Fibroblast of skin of abdomen (primary cell): Measurements from ENCODE around the gene SLAMF1.
"Not testable (repeated sequence)": the region's sequence is repeated elsewhere in the genome, so short reads cannot be mapped to it uniquely, and the experiment has no call there.

Experiments
- DNase-seq: peaks from one replicate; pipeline ENCODE4 v3.0.0-alpha.2; 2013

Gene SLAMF1

DNA sequence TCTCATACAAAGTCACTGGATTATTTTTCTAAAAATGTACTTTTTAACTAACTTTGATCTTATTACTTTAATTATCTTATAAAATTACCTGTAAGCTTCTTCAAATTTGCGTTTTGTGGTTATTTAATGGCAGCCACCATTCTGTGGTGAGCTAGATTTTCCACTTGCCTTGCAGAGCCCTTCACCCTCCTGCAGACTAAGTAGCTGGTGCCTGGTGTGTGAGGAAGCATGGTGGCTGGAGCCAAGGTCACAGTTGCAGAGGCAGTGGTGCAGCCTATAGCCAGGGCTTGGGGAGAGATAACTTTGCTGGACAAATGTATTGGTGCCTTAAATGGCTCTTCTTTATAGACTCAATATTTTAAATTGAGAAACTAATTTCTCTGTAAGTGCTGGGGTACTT is 56.4 kb downstream of the SLAMF1 start:
- DNase-seq, result no peak

DNA sequence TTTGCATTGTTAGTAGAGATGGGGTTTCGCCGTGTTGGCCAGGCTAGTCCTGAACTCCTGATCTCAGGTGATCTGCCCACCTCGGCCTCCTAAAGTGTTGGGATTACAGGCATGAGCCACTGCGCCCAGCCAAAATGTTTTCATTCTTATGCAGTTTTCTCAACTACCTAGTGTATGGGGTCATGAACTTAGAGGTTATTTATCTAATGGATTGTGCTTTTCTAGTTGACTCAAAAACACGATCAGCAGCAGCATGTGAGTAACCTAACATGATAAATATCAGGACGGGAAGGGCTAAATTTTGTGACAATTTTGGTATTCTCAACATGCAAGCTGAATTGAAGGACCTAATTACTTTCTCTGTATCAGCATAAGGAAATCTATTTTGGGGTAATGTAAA is 58.4 kb downstream of the SLAMF1 start:
- no peak for DNase-seq

DNA sequence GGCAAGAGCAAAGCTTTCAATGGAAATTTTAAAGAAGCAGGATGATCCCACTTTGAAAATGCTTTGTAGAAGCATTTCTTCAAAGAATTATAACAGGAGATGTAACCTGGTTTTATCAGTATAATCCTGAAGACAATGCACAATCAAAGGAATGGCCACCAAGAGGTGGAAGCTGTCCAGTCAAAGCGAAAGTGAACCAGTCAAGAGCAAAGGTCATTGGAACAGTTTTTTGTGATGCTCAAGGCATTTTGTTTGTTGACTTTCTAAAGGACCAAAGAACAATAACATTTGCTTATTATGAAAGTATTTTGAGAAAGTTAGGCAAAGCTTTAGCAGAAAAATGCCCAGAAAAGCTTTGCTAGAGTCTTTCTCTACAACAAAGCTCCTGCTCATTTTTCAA is 62.1 kb downstream of the SLAMF1 start:
- DNase-seq, result no peak

DNA sequence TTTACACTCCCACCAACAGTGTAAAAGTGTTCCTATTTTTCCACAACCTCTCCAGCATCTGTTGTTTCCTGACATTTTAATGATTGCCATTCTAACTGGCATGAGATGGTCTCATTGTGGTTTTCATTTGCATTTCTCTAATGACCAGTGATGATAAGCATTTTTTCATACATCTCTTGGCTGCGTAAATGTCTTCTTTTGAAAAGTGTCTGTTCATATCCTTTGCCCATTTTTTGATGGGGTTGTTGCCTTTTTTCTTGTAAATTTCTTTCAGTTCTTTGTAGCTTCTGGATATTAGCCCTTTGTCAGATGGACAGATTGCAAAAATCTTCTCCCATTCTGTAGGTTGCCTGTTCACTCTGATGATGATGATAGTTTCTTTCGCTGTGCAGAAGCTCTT is 63.9 kb downstream of the SLAMF1 start:
- DNase-seq, result not testable (repeated sequence)

DNA sequence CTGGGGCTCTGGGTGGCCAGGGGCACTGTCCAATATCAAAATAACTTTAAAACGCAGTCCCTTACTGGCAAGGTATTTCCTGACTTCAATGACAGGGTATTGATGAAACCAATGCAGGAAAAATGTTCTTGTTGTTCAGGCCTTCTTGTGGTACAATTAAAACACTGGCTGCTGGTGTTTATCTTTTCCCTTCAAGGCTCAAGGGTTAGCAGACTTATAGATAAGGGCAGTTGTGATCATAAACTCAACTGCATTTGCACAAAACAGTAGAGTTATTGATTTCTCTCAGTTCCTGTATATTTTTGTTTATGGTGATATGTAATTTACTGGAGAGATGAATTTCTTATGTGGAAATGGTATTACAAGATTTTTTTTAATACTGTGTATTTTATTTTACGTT is 64.9 kb downstream of the SLAMF1 start:
- no peak for DNase-seq

DNA sequence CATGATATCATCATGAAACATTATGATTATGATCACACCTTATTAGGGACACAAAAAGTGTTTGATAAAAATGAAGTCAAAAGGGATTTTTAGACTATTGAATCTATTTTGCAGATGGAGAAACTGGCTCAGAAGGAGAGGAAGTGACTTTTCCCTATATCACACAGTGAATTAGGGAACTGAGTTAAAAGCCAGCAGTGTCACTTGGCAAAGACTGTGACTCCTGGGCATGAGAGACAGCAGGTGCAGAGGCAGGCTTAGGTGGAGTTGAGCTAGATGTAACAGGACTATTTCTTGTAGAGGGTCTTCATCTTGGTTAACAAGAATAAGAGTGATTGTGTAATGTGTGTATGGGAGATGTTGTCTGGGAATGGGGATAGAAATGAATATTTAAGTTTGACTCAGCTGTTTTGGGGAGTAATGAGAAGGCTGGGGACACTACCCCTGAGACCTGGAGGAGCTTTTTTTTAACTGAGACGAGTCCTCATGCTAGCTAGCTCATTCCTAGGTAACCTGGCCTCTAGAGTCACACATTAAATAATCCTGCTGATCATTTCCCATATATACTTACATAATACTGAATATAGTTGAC is 66.5 kb downstream of the SLAMF1 start:
- no peak for DNase-seq

DNA sequence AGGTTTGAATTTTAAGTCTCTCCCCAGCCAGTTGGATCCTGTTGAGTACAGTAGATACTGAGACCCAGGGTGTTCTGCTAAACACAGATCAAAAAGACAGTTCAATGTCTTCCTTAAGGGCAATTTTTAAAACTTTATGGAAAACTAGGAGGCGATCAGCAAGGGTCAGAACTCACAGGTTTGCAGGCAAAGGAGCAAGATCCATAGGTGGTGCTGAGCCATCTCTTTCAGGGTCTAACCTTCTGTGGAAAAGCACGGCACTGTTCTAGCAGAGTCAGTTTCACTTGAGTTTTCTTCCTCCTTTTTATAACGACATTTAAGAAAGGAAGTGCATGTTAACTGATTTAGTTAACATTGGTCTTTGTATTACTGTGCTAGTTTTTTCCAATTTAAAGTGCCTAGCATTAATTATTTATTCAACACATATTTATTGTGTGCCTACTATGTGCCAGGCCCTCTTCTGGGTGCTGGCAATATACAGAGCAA is 67.6 kb downstream of the SLAMF1 start, which contains the start of gene CD84:
CD84 (minus strand) TSS at position 281 of the 486 bp plus-strand sequence; CDS start at position 222, 59 bp downstream.
- DNase-seq, result no peak

DNA sequence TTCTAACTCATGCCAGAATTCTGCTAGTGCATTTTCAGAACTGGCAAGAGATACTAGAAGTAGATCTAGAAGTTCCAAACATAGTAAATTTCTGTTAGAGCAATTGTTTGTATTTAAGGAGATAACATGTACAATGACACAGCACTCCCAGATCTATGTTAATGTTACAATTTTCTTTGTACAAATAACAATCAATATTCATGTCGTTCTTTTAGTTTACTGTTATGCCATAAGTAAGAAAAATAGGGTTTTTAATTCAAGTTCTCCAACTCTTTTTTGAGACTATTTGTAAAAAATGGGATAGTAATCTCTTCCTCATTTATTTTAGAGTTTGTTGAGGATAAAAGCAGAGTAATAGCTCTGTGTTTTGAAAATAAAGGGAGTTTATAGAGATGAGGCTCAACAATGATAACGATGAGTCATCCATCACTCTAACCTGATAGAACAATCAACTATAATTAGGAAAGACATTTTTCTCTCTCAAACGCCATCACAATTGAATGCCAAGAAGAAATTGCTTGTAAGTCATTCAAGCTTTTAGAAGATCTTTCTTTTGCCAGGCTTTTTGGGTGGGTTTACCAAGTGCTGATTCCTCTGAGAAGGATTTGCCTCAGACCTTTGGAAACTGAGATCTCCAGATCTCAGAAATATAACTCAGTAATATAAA is 68.2 kb downstream of the SLAMF1 start:
- DNase-seq, result no peak

DNA sequence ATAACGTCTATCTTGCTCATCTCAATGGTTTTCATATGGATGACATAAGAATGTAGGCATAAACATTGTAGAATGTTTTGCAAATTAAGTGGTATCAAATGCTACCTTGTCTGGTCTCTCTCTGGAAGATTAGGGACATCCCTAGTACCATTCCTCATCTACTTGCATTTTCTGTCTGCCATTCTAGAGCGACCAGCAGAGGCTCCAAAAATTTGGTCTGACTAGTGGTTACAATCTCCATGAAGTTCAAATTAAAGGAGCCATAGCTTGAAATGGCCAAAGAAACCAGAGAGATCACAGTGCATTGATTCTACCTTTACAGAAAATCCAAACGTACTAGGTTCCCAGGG is 68.7 kb downstream of the SLAMF1 start:
- DNase-seq, result no peak

DNA sequence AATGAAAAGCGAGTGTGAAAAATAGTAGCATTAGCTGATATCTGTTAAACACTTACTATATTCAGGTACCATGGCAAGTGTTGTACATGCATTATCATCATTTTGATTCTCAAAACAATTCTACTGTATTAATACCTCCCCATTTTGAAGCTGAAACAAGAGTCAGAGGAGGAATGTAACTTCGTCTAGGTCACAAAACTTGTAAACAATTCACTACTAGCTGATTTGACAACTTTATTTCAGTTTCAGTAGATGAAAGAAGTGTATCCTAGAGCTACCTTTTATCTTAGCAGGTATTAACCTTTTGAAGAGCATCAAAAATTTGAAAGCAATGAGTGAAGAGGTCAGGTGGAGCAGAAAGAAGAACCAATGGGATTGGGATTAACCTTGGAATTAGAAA is 69.2 kb downstream of the SLAMF1 start:
- DNase-seq, result no peak

DNA sequence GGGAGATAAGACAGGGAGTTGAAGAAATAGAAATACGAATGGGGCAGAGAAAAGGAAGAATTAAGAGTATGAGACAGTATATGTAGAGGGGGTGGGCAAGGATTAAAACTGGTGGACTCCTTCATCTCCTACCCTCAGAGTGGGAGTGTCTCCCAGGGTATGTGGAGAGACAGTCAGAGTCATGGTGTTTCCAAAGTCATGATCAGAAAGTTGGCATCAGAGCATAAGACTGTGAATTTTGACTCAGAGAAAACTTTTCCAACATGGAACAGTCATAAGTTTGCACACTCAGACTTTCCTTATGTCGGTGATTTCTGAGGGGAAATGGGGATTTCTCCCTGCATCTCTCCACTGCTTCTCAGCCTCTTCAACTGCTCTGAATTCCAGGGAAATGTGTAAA is 70.0 kb downstream of the SLAMF1 start:
- no peak for DNase-seq

DNA sequence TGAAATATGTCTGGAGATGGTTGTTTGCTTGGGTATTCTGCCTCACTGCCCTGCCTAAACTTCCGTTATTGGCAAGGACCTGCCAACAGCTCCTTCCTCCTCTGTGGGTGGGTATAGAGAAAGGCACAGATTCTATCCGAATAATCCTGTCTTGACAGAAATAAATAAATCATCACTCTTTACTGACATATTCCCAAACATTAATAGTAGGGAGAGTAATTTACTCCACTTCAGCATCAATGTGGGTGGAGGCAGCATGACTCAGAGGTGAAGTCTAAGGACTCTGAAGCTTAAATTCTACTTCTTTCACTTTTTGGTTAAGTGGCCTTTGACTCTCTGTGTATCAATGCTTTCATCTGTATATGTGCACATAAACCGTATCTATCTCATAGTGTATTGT is 70.5 kb downstream of the SLAMF1 start:
- no peak for DNase-seq

DNA sequence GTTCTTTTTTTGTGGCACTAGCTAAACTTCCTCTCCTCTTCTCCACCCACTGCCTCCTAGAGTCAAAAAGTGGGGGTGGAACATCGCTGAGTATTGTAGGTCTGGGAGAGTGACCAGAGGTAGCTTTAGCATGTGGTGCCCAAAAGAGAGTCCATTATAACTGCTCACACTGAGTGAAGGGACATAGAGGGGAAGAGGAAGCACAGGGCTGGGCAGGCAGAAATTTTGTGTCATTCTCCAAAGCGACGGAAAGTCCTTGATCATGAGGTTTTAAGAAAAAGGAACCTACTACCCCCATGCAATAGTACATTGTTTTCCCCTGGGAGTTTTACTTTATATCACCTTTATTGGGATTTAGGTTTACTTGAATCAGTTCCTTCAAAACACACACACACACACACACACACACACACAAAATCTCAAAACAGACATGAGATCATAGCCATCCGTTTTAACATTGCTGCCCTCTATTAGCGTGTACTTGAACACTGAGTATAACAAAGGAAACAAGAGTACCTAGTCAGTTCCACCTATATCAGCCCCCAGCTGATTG is 71.7 kb downstream of the SLAMF1 start:
- no peak for DNase-seq

DNA sequence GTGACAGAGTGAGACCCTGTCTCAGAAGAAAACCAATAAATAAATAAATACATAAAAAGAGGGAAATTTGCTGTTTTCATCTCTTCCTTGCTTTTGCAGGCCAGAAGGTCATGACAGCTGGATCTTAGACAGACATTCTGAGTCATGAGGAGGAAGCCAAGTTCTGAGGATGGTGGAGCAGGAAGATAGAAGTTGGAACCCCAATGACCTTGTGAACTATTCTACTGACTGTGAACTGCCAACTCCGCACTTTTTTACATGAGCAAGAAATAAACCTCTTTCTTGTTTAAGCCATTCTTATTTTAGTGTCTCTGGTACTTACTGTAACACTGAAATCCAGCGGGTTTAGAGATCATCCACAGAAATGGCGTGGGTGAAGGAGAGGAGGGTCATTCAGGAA is 76.0 kb downstream of the SLAMF1 start:
- no peak for DNase-seq

DNA sequence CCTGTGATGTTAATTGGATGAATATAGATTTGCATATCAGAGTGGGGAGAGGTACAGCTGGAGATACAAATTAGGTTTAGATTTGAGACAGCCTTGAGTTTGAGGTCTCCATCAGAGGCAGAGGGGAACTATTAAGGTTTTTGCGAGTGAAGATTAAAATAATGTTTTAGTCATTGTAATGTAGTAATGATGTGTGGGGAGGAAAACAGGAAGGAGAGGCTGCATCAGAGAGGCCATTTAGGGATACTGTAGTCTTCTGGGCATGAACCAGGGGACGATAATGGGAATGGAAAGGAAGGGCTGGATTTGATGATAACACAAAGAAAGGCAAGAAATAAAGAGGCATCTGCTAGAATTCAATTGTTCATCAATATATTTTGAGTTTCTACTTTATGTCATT is 77.0 kb downstream of the SLAMF1 start:
- no peak for DNase-seq

DNA sequence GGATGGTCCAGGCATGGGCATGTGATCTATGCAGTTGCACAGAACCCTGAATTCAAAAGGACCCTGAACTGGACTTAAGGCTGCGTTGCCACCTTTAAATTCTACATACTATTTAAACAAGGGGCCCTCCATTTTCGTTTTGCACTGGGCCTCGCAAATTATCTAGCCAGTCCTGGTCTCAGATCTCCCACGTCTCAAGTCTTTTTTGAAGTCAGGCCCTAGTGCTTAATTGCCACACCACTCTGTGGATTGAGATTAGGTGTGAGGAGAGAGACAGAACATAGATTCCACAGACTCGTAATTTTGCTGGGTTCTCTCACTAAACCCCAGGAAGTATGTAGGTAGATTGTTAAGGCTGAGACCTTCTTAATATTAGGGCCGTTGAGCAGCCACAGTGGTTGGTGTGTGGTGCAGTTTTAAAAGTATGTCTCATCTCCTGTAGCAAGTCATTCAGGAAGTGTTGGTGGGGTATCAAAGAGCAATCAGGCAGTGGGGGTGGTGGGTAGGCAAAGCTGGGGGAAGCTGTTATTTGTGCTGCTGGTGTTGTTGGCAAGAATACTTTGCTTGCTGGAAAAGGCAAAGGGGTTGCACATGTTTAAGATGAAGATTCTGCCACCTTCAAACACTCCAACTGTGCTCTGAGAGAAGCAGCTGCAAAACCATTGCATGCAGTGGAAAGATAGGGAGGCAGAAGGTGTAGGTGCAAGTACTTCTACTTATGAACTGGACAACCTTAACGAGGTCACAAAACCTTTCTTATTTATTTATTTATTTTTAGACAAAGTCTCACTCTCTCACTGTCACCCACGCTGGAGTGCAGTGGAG is 78.8 kb downstream of the SLAMF1 start:
- no peak for DNase-seq

DNA sequence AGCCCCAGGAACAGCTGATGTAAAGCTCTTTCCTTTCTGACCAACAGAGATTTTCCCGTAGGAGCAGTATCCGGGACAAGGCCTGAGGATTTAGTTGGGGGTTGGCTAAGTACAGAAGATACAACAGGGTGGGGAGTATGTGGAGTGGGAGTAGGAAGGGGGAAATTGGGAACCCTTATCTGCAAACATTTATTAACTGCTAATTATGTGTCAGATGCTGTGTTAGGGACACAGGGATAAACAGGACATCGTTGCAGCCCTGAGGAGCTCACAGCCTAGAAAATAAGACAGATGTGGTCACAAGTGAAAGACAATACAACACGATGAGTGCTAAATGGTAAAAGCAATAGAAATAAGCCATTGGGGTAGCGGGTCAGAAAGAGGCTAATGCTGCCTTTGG is 79.5 kb downstream of the SLAMF1 start:
- DNase-seq, result no peak

DNA sequence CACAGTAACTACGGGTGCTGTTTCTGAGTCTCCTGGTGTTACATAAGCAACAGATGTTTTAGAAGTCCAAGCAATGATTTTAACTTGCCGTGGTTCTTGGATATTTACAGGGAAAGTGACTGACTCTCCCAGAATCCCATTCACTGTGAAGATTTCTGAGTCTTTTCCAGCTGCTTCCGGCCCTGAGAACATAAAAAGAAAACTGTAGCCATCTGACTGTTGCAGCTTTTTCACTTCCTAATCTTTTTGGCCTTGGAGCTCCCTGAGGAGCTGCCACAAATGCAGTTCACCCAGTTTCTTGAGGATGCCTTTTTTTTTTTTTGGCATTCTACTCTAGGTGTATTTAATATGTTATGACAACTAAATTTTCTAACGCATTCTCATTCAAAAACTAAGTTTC is 81.3 kb downstream of the SLAMF1 start:
- DNase-seq, result no peak

DNA sequence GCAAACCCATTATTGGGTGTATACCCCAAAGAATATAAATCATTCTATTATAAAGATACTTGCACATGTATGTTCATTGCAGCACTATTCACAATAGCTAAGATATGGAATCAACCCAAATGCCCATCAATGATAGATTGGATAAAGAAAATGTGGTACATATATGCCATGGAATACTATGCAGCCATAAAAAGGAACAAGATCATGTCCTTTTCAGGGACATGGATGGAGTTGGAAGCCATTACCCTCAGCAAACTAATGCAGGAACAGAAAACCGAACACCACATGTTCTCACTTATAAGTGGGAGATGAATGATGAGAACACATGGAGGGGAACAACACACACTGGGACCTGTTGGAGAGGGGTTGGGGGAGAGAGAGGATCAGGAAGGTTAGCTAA is 83.6 kb downstream of the SLAMF1 start:
- not testable (repeated sequence) for DNase-seq

DNA sequence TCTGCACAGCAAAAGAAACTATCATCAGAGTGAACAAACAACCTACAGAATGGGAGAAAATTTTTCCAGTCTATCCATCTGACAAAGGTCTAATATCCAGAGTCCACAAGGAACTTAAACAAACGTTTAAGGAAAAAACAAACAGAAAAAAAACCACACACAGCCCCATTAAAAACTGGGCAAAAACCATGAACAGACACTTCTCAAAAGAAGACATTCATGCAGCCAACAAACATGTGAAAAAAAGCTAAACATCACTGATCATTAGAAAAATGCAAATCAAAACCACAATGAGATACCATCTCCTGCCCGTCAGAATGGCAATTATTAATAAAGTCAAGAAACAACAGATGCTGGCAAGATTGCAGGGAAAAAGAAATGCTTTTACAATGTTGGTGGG is 84.1 kb downstream of the SLAMF1 start:
- not testable (repeated sequence) for DNase-seq

DNA sequence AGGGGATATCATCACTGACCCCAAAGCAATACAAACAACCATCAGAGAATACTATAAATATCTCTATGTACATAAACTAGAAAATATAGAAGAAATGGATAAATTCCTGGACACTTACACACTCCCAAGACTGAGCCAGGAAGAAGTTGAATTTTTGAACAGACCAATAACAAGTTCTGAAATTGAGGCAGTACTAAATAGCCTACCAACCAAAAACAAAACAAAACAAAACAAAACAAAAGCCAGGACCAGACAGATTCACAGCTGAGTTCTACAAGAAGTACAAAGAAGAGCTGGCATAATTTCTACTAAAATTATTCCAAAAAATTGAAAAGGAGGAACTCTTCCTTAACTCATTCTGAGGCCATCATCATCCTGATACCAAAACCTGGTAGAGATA is 86.0 kb downstream of the SLAMF1 start:
- no peak for DNase-seq

DNA sequence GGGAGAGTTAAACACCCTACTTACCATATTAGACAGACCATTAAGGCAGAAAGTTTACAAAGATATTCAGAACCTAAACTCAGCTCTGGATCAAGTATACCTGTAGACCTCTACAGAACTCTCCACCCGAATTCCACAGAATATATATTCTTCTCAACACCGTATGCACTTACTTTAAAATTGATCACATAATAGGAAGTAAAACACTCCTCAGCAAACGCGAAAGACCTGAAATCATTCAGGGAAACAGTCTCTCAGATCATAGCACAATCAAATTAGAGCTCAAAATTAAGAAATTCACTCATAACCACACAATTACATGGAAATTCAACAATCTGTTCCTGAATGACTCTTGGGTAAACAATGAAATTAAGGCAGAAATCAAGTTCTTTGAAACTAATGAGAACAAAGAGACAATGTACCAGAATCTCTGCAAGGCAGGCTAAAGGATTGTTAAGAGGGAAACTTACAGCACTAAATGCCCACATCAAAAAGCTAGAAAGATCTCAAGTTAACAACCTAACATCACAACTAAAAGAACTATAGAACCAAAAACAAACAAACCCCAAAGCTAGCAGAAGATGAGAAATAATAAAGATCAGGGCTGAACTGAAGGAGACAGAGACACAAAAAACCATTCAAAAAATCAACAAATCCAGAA is 86.7 kb downstream of the SLAMF1 start:
- DNase-seq, result no peak

DNA sequence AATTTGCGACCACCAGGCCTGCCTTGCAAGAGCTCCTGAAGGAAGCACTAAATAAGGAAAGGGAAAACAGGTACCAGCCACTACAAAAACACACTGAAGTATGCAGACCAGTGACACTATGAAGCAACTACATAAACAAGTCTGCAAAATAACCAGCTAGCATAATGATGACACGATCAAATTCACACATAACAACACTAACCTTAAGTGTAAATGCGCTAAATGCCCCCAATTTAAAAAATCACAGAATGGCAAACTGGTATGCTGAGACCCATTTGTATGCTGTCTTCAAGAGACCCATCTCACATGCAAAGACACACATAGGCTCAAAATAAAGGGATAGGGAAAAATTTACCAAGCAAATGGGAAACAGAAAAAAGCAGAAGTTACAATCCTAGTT is 87.4 kb downstream of the SLAMF1 start:
- not testable (repeated sequence) for DNase-seq
